ENCODE measurements around the gene CRIM1. TPM values are rescaled to one million over a fixed set of nuclear protein-coding genes. Genes with fewer than 3 reads are reported as not detected.
A peak's percentile ranks its signal among the peaks of the same experiment; 100 is the strongest.

The CRIM1 gene
- total and polyA plus RNA-seq, 10 donors, result 7.1 to 213 (median 110) TPM

DNA sequence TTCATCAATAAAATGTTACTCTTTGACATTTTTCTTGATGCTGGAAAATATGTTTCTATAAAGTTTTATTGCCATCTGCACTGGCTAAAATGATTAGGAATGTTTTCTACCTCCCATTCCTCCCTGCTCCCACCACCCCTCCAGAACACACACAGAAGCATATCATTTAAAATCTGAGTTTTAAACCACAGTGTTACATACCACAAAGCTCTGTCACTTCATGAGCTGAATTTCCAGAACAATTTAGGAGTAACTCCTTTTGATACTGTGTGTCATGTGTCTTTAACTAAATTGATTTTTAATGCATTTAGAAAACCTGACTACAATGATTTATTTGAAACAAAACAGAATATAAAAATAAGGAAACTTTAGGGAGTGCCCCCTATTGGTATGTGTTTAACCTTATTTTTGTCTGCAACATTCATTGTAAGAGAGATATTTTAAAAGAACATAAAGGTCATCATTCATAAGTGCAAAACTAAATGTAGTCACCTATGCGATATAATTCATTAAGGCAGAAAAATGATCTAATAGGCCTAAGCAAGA is 190.4 kb downstream of the CRIM1 start:
- peaks cover 0 to 22% (median 7%) of the 10 kb centered on the region in 6 donors for H3K4me1 ChIP-seq
- H3K9me3 ChIP-seq, result no peaks in the 10 kb centered on the region
- DNase-seq, result no peak
- peaks cover 0 to 100% (median 43%) of the 10 kb centered on the region in 6 donors for H3K36me3 ChIP-seq
- H3K4me3 ChIP-seq, result no peak overlapping the region
- no peak for TF ChIP-seq POLR2AphosphoS5 (IDR thresholded peaks at IDR 0.05)
- TF ChIP-seq, protein P1, sequence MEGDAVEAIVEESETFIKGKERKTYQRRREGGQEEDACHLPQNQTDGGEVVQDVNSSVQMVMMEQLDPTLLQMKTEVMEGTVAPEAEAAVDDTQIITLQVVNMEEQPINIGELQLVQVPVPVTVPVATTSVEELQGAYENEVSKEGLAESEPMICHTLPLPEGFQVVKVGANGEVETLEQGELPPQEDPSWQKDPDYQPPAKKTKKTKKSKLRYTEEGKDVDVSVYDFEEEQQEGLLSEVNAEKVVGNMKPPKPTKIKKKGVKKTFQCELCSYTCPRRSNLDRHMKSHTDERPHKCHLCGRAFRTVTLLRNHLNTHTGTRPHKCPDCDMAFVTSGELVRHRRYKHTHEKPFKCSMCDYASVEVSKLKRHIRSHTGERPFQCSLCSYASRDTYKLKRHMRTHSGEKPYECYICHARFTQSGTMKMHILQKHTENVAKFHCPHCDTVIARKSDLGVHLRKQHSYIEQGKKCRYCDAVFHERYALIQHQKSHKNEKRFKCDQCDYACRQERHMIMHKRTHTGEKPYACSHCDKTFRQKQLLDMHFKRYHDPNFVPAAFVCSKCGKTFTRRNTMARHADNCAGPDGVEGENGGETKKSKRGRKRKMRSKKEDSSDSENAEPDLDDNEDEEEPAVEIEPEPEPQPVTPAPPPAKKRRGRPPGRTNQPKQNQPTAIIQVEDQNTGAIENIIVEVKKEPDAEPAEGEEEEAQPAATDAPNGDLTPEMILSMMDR (IDR thresholded peaks at IDR 0.05 in 8 of 11, conservative IDR thresholded peaks at IDR 0.05 in 3 of 11), result no peak
- TF ChIP-seq POLR2A (IDR thresholded peaks at IDR 0.05), result no peak
- intact Hi-C loops (cut with DNase I; ENCODE audit: low total_unique reads), result no loop called here
- WGBS, 5 donors, result 0 to 49% (median 1%) methylated on average over 1 of the region's 1 CpG
- no peak overlapping the region for H3K27ac ChIP-seq
- H3K27me3 ChIP-seq (replicated peaks in 1 of 7), result no peaks in the 10 kb centered on the region

DNA sequence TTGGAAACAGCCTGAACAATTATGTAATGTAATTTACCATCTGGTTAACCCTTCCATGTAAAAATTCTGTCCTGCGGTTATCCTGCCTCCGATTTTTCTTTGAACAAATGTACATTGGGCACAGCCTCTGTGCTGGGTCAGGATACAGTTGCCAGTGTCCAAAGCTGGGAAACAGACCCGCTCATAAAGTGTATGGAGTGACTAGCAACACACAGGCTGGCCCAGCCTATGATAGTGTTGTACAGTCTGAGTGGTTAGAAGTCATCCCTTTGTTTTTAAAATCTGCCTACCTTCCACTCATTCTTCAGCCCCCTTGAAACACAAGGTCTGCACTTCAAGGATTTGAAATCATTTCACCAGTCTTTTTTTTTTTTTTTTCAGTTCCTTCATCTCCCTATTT is 192.3 kb downstream of the CRIM1 start:
- intact Hi-C loops (cut with DNase I; ENCODE audit: low total_unique reads), result no loop called here
- 94 to 96% (median 95%) methylated on average over 3 of the region's 3 CpGs for WGBS, 5 donors
- peaks cover 0 to 100% (median 56%) of the 10 kb centered on the region in 6 donors for H3K36me3 ChIP-seq
- TF ChIP-seq POLR2AphosphoS5 (IDR thresholded peaks at IDR 0.05), result no peak
- TF ChIP-seq, protein P1 (IDR thresholded peaks at IDR 0.05 in 8 of 11, conservative IDR thresholded peaks at IDR 0.05 in 3 of 11), result no peak
- no peak for TF ChIP-seq POLR2A (IDR thresholded peaks at IDR 0.05)
- no peak for DNase-seq
- no peaks in the 10 kb centered on the region for H3K9me3 ChIP-seq
- peaks cover 0 to 13% (median 0%) of the 10 kb centered on the region in 6 donors for H3K4me1 ChIP-seq
- H3K27me3 ChIP-seq (replicated peaks in 1 of 7), result no peaks in the 10 kb centered on the region
- H3K4me3 ChIP-seq, result no peak overlapping the region
- no peak overlapping the region for H3K27ac ChIP-seq

DNA sequence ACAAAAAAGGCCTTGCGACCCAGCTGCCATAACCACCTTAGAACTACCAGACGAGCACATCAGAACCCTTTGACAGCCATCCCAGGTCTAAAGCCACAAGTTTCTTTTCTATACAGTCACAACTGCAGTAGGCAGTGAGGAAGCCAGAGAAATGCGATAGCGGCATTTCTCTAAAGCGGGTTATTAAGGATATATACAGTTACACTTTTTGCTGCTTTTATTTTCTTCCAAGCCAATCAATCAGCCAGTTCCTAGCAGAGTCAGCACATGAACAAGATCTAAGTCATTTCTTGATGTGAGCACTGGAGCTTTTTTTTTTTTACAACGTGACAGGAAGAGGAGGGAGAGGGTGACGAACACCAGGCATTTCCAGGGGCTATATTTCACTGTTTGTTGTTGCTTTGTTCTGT is 193.6 kb downstream of the CRIM1 start:
- Histone ChIP-seq H3K27me3 (replicated peaks in 1 of 7) (no peaks in the 10 kb centered on the region), H3K4me1 (peaks cover 0 to 23% (median 6%) of the 10 kb centered on the region in 6 donors), H3K36me3 (peaks cover 0 to 100% (median 57%) of the 10 kb centered on the region in 6 donors), H3K27ac (peak overlapping the region in 4 of 8 donors; percentile 8 to 35 (median 14)), H3K4me3 (no peak overlapping the region), H3K9me3 (no peaks in the 10 kb centered on the region)
- TF ChIP-seq, protein P1 (IDR thresholded peaks at IDR 0.05 in 8 of 11, conservative IDR thresholded peaks at IDR 0.05 in 3 of 11), result no peak
- no peak for TF ChIP-seq POLR2AphosphoS5 (IDR thresholded peaks at IDR 0.05)
- TF ChIP-seq POLR2A (IDR thresholded peaks at IDR 0.05), result no peak
- 38 to 46% (median 42%) methylated on average over 7 of the region's 7 CpGs for WGBS, 5 donors
- intact Hi-C loops (cut with DNase I; ENCODE audit: low total_unique reads), result no loop called here
- DNase-seq, result no peak

DNA sequence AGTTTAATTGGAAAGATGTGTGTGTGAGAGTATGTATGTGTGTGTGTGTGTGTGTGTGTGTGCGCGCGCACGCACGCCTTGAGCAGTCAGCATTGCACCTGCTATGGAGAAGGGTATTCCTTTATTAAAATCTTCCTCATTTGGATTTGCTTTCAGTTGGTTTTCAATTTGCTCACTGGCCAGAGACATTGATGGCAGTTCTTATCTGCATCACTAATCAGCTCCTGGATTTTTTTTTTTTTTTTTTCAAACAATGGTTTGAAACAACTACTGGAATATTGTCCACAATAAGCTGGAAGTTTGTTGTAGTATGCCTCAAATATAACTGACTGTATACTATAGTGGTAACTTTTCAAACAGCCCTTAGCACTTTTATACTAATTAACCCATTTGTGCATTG is 194.4 kb downstream of the CRIM1 start:
- Histone ChIP-seq H3K27me3 (replicated peaks in 1 of 7) (no peaks in the 10 kb centered on the region), H3K4me3 (no peak overlapping the region), H3K4me1 (peaks cover 0 to 26% (median 9%) of the 10 kb centered on the region in 6 donors), H3K27ac (peak overlapping the region in 1 of 8 donors; percentile 8), H3K9me3 (no peaks in the 10 kb centered on the region), H3K36me3 (peaks cover 0 to 100% (median 52%) of the 10 kb centered on the region in 6 donors)
- intact Hi-C loops (cut with DNase I; ENCODE audit: low total_unique reads), result no loop called here
- TF ChIP-seq POLR2AphosphoS5 (IDR thresholded peaks at IDR 0.05) (no peak), POLR2A (IDR thresholded peaks at IDR 0.05) (no peak)
- no peak for DNase-seq
- WGBS, 5 donors, result 95 to 99% (median 98%) methylated on average over 5 of the region's 5 CpGs

Measured in spleen (tissue), 11 donors.